Left colon (tissue), 2 donors: ENCODE results near the gene GPX8. TPM values are rescaled to one million over a fixed set of nuclear protein-coding genes. Genes with fewer than 3 reads are reported as not detected.
A peak's percentile ranks its signal among the peaks of the same experiment; 100 is the strongest.

ENCODE experiments used
- ATAC-seq: fragments of 200-7000 bp; cut with Tn5 transposase; one replicate; pipeline ENCODE4 v1.9.1; 2020; ENCODE audit warnings: mild to moderate bottlenecking, moderate library complexity
- DNase-seq, 2 donors: peaks; one replicate each; pipeline ENCODE4 v3.0.0-alpha.2; 2020
- intact Hi-C, 2 donors: fragments of 100-400 bp; cut with DNase I in 1 of 2; cut with micrococcal nuclease in 1 of 2; formaldehyde crosslinking; loops; one replicate each; pipeline versions ENCODE4 v1.11.2 to v1.14.0; 2022; cut with DNase I, micrococcal nuclease
- total RNA-seq, 2 donors: library from RNA; stranded (reverse); fragmentation: NEBNext Ultra II Directional; extraction: Animal tissue kit (Norgen Biotek cat#: 25700); gene quantifications; one replicate each; pipeline ENCODE4 v1.2.1, GENCODE V29; 2021
- donor health status: DM: no; HTN: no; CAD: no.
- donor health status: DM: yes; HTN: yes; CAD: no.

Gene GPX8
- total RNA-seq, 2 donors from 2014 or later: 4.0 to 5.2 TPM

- ATAC-seq (no peak), DNase-seq (no peak)
- intact Hi-C loops: no loop called here
Measured at GRCh38 chr5:55162666-55163065, 2.7 kb downstream of the GPX8 start.

- ATAC-seq: no peak
- intact Hi-C loops: loop anchor here in 1 of 2 donors (10.0 kb wide), 1 partner anchor 63 kb away; the partner anchor contains the start of gene CCNO
- DNase-seq: no peak
Measured at GRCh38 chr5:55171471-55171870, 11.5 kb downstream of the GPX8 start.

- DNase-seq (peak; percentile 19 to 44), ATAC-seq (peak; percentile 62)
- intact Hi-C loops: loop anchor here in 1 of 2 donors (10.0 kb wide), 1 partner anchor 63 kb away; the partner anchor contains the start of gene CCNO
Measured at GRCh38 chr5:55172051-55172899, 12.3 kb downstream of the GPX8 start.

- intact Hi-C loops: loop anchor here in 1 of 2 donors (10.0 kb wide), 1 partner anchor 62 kb away; the partner anchor contains the start of gene CCNO
- ATAC-seq: peak; percentile 77
- peak; percentile 58 to 81 for DNase-seq
Measured at GRCh38 chr5:55172937-55173686, 13.1 kb downstream of the GPX8 start, which contains the start of gene CDC20B. TSS of gene CDC20B (minus strand) at chr5:55173177. CDS start at chr5:55173000, 177 bp downstream.

GRCh38 chr5:55173687-55174230 is 13.8 kb downstream of the GPX8 start:
- ATAC-seq (no peak), DNase-seq (peak in 1 of 2 donors; percentile 8)
- intact Hi-C loops: loop anchor here in 1 of 2 donors (10.0 kb wide), 1 partner anchor 61 kb away; the partner anchor contains the start of gene CCNO

GRCh38 chr5:55175781-55176175 is 15.8 kb downstream of the GPX8 start:
- intact Hi-C loops: loop anchor here in 1 of 2 donors (10.0 kb wide), 1 partner anchor 59 kb away; the partner anchor contains the start of gene CCNO
- ATAC-seq: no peak
- no peak for DNase-seq

GRCh38 chr5:55176176-55176818 is 16.3 kb downstream of the GPX8 start:
- intact Hi-C loops: loop anchor here in 1 of 2 donors (10.0 kb wide), 1 partner anchor 59 kb away; the partner anchor contains the start of gene CCNO
- DNase-seq (peak; percentile 69 to 81), ATAC-seq (peak; percentile 90)

- DNase-seq (no peak), ATAC-seq (no peak)
- intact Hi-C loops: loop anchor here in 1 of 2 donors (10.0 kb wide), 1 partner anchor 58 kb away; the partner anchor contains the start of gene CCNO
Measured at GRCh38 chr5:55177078-55177477, 17.1 kb downstream of the GPX8 start.

GRCh38 chr5:55180016-55180415 is 20.0 kb downstream of the GPX8 start:
- DNase-seq: no peak
- intact Hi-C loops: no loop called here

GRCh38 chr5:55187370-55187769 is 27.4 kb downstream of the GPX8 start:
- intact Hi-C loops: no loop called here
- peak; percentile 63 for ATAC-seq
- no peak for DNase-seq

More at GRCh38 chr5:55180016-55180415, 20.0 kb downstream of the GPX8 start:
- no peak for ATAC-seq

- DNase-seq: no peak
- intact Hi-C loops: no loop called here
- ATAC-seq: no peak
Measured at GRCh38 chr5:55188656-55189540, 28.9 kb downstream of the GPX8 start.

- DNase-seq (no peak), ATAC-seq (no peak)
- intact Hi-C loops: no loop called here
Measured at GRCh38 chr5:55191165-55191564, 31.2 kb downstream of the GPX8 start.

GRCh38 chr5:55205001-55205400 is 45.0 kb downstream of the GPX8 start:
- DNase-seq (no peak), ATAC-seq (no peak)
- intact Hi-C loops: no loop called here

- intact Hi-C loops: no loop called here
- ATAC-seq (no peak), DNase-seq (no peak)
Measured at GRCh38 chr5:55211184-55211874, 51.4 kb downstream of the GPX8 start.
